GM12878 (cell line): ENCODE data around the gene RPL19.

ENCODE experiments used
- CHD1 ChIP-seq: IDR thresholded peaks from 2 replicates; pipeline ENCODE4 v1.6.1; 2012; ENCODE audit warnings: low read depth, low read length, improper control_type of control experiment
- JUND ChIP-seq: IDR thresholded peaks from 2 replicates; pipeline ENCODE4 v1.6.1; 2012; ENCODE audit warnings: low read depth, mild to moderate bottlenecking, low read length, improper control_type of control experiment, moderate library complexity
- RFX5 ChIP-seq: IDR thresholded peaks from 2 replicates; pipeline ENCODE4 v1.6.1; 2011; ENCODE audit warnings: low read depth, low read length, improper control_type of control experiment
- TF ChIP-seq, protein P1 (sequence below): IDR thresholded peaks from 2 replicates; pipeline ENCODE4 v1.6.1; 2011; ENCODE audit warnings: mild to moderate bottlenecking, low read depth, low read length, moderate library complexity; ENCODE audit not compliant: insufficient replicate concordance
- TF ChIP-seq, protein P2 (sequence below), 3 experiments: IDR thresholded peaks in 2 of 3; conservative IDR thresholded peaks in 1 of 3; 2 replicates each; pipeline ENCODE4 v1.5.1; 2011; ENCODE audit warnings: low read depth in 3 of 3, low read length in 3 of 3, mild to moderate bottlenecking in 3 of 3, control low read depth in 2 of 3, moderate library complexity in 2 of 3, inconsistent platforms in 1 of 3, mixed read lengths in 1 of 3; ENCODE audit not compliant: control insufficient read depth in 2 of 3, insufficient read depth in 1 of 3; ENCODE audit errors: extremely low read depth in 1 of 3

DNA sequence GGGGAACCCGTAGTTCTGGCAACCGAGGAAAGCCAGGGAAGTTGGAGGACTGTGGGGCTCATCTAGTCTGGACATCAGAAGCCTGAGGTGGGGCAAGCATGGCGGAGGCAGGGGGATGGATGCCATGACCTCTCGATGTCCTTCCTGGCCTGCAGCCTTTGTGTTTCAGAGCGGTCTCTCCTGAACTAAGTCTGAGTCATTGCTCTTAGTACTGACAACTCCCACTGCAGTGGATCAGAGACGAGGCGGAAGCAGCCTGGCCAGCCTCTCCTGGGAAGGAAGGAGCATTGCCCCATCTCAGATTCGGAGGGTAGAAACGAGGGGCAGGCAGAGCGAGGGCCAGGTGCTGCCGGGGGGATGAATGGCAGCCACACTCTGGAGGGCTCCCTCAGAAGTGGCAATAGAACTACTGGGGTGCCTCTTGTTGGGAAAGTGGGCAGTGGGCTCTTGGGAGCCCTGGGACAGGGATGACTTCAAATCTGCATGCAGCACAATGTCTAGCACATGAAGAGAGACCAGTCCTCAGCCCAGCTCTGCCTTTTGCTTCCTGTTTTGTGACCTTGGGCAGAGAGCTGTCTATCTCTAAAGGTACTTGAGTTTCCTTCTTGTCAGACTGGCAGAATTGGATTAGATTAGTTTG, 29.3 kb downstream of the RPL19 start:
- no peak for TF ChIP-seq CHD1
- TF ChIP-seq, protein P1, sequence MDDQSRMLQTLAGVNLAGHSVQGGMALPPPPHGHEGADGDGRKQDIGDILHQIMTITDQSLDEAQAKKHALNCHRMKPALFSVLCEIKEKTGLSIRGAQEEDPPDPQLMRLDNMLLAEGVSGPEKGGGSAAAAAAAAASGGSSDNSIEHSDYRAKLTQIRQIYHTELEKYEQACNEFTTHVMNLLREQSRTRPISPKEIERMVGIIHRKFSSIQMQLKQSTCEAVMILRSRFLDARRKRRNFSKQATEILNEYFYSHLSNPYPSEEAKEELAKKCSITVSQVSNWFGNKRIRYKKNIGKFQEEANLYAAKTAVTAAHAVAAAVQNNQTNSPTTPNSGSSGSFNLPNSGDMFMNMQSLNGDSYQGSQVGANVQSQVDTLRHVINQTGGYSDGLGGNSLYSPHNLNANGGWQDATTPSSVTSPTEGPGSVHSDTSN = no peak
- TF ChIP-seq, protein P2, sequence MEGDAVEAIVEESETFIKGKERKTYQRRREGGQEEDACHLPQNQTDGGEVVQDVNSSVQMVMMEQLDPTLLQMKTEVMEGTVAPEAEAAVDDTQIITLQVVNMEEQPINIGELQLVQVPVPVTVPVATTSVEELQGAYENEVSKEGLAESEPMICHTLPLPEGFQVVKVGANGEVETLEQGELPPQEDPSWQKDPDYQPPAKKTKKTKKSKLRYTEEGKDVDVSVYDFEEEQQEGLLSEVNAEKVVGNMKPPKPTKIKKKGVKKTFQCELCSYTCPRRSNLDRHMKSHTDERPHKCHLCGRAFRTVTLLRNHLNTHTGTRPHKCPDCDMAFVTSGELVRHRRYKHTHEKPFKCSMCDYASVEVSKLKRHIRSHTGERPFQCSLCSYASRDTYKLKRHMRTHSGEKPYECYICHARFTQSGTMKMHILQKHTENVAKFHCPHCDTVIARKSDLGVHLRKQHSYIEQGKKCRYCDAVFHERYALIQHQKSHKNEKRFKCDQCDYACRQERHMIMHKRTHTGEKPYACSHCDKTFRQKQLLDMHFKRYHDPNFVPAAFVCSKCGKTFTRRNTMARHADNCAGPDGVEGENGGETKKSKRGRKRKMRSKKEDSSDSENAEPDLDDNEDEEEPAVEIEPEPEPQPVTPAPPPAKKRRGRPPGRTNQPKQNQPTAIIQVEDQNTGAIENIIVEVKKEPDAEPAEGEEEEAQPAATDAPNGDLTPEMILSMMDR (IDR thresholded peaks at IDR 0.05 in 2 of 3, conservative IDR thresholded peaks at IDR 0.05 in 1 of 3; ENCODE audit: control insufficient read depth in 2 of 3, extremely low read depth in 1 of 3, insufficient read depth in 1 of 3, low read depth in 3 of 3, low read length in 3 of 3) = no peak
- TF ChIP-seq RFX5 = no peak
- no peak for TF ChIP-seq JUND
